Naive thymus-derived CD8-positive, alpha-beta T cell (primary cell): ENCODE results near the gene ADARB2. TPM values are rescaled to one million over a fixed set of nuclear protein-coding genes. Genes with fewer than 3 reads are reported as not detected.
A peak's percentile ranks its signal among the peaks of the same experiment; 100 is the strongest.
"Not testable (repeated sequence)": the region's sequence is repeated elsewhere in the genome, so short reads cannot be mapped to it uniquely, and the experiment has no call there.

Experiments
- ATAC-seq, 2 donors: fragments of 150-1000 bp; cut with Tn5 transposase in 1 of 2; sonication (Bioruptor Pico), chemical (Tn5 transposase) in 1 of 2; 1 replicate in 1 of 2; 2 replicates in 1 of 2; pipeline ENCODE4 v1.10.0; 2021; ENCODE audit warnings: mild to moderate bottlenecking in 2 of 2, moderate library complexity in 2 of 2
- POLR2A ChIA-PET: fragments of 350-600 bp; sonication (Branson Sonifier 250); formaldehyde crosslinking; loops from one replicate; lab custom pipeline; 2021; ENCODE audit warnings: antibody characterized with exemption; lab: Charles Lee
- DNase-seq, 10 donors: peaks; one replicate each; pipeline versions ENCODE4 v3.0.0 to v3.0.0-alpha.2; 2020 to 2022
- H3K27ac Mint-ChIP-seq, 10 donors: one replicate each; pipeline ENCODE4 v1.8.0; 2020 to 2022; ENCODE audit warnings: mild to moderate bottlenecking in 10 of 10, mixed read lengths in 10 of 10, moderate library complexity in 4 of 10, inconsistent platforms in 1 of 10
- H3K27me3 Mint-ChIP-seq, 5 donors: one replicate each; pipeline ENCODE4 v1.8.0; 2021 to 2022; ENCODE audit warnings: mixed read lengths in 5 of 5
- H3K36me3 Mint-ChIP-seq, 3 donors: one replicate each; pipeline ENCODE4 v1.8.0; 2020 to 2022; ENCODE audit warnings: mixed read lengths in 3 of 3, mild to moderate bottlenecking in 2 of 3, inconsistent platforms in 1 of 3
- H3K4me1 Mint-ChIP-seq, 4 donors: one replicate each; pipeline ENCODE4 v1.8.0; 2021 to 2022; ENCODE audit warnings: mixed read lengths in 4 of 4
- H3K4me3 Mint-ChIP-seq, 10 donors: one replicate each; pipeline ENCODE4 v1.8.0; 2020 to 2022; ENCODE audit warnings: mild to moderate bottlenecking in 10 of 10, mixed read lengths in 10 of 10, moderate library complexity in 6 of 10, inconsistent platforms in 1 of 10
- H3K9me3 Mint-ChIP-seq, 9 donors: one replicate each; pipeline ENCODE4 v1.8.0; 2020 to 2022; ENCODE audit warnings: mixed read lengths in 9 of 9, mild to moderate bottlenecking in 3 of 9, inconsistent platforms in 1 of 9, moderate library complexity in 1 of 9
- polyA plus RNA-seq, 3 donors: library from polyadenylated mRNA; unstranded; fragments of 300-500 nt; fragmentation: Illumina TruSeq; gene quantifications; one replicate each; pipeline ENCODE4 v1.2.3, GENCODE V29; 2021
- total RNA-seq, 8 experiments: library from RNA in 2 of 8; stranded (reverse) in 2 of 8; gene quantifications; one replicate each; pipeline ENCODE4 v1.2.3 and lab custom pipeline; 2021 to 2026

The ADARB2 gene
- total and polyA plus RNA-seq, 5 experiments from 2014 or later = not detected

GRCh38 chr10:1449021-1449420 is 288.3 kb downstream of the ADARB2 start:
- no peak overlapping the region for H3K4me3 Mint-ChIP-seq
- H3K27ac Mint-ChIP-seq = peak overlapping the region in 1 of 10 donors; percentile 35
- POLR2A ChIA-PET = no interaction called here
- H3K4me1 Mint-ChIP-seq = peaks cover 0 to 9% (median 2%) of the 10 kb centered on the region in 4 donors
- peaks cover 0 to 11% (median 4%) of the 10 kb centered on the region in 9 donors for H3K9me3 Mint-ChIP-seq
- ATAC-seq (no peak), DNase-seq (no peak)
- peaks cover 0 to 13% (median 0%) of the 10 kb centered on the region in 3 donors for H3K36me3 Mint-ChIP-seq
- H3K27me3 Mint-ChIP-seq = peaks cover 10 to 36% (median 34%) of the 10 kb centered on the region in 5 donors

- no peak for DNase-seq
- Mint-ChIP-seq H3K4me1 (peaks cover 0 to 5% (median 2%) of the 10 kb centered on the region in 4 donors), H3K4me3 (no peak overlapping the region), H3K27ac (no peak overlapping the region), H3K27me3 (peaks cover 8 to 34% (median 33%) of the 10 kb centered on the region in 5 donors), H3K9me3 (peaks cover 0 to 10% (median 4%) of the 10 kb centered on the region in 9 donors), H3K36me3 (peaks cover 0 to 12% (median 0%) of the 10 kb centered on the region in 3 donors)
- POLR2A ChIA-PET = no interaction called here
- ATAC-seq = no peak
These were observed 288.9 kb downstream of the ADARB2 start for GRCh38 chr10:1448252-1448930.

- Mint-ChIP-seq H3K27me3 (peaks cover 5 to 10% (median 10%) of the 10 kb centered on the region in 5 donors), H3K4me3 (no peak overlapping the region), H3K4me1 (no peaks in the 10 kb centered on the region), H3K9me3 (no peaks in the 10 kb centered on the region), H3K27ac (no peak overlapping the region), H3K36me3 (no peaks in the 10 kb centered on the region)
- no peak for DNase-seq
- POLR2A ChIA-PET = no interaction called here
- no peak for ATAC-seq
These were observed 292.5 kb downstream of the ADARB2 start for GRCh38 chr10:1444826-1445225.

GRCh38 chr10:1440897-1441296 is 296.4 kb downstream of the ADARB2 start:
- Mint-ChIP-seq H3K9me3 (no peaks in the 10 kb centered on the region), H3K36me3 (no peaks in the 10 kb centered on the region), H3K27ac (no peak overlapping the region), H3K4me3 (no peak overlapping the region), H3K27me3 (peaks cover 1 to 16% (median 5%) of the 10 kb centered on the region in 5 donors), H3K4me1 (no peaks in the 10 kb centered on the region)
- ATAC-seq (no peak), DNase-seq (no peak)
- POLR2A ChIA-PET = no interaction called here

GRCh38 chr10:1434912-1435692 is 302.2 kb downstream of the ADARB2 start:
- H3K36me3 Mint-ChIP-seq = peaks cover 0 to 3% (median 0%) of the 10 kb centered on the region in 3 donors
- no peak overlapping the region for H3K27ac Mint-ChIP-seq
- DNase-seq (no peak), ATAC-seq (no peak)
- H3K27me3 Mint-ChIP-seq = peaks cover under 1 to 18% (median 5%) of the 10 kb centered on the region in 5 donors
- POLR2A ChIA-PET = no interaction called here
- H3K4me1 Mint-ChIP-seq = no peaks in the 10 kb centered on the region
- no peak overlapping the region for H3K4me3 Mint-ChIP-seq
- peaks cover 3 to 24% (median 14%) of the 10 kb centered on the region in 9 donors for H3K9me3 Mint-ChIP-seq

GRCh38 chr10:1434202-1434601 is 303.1 kb downstream of the ADARB2 start:
- POLR2A ChIA-PET = no interaction called here
- DNase-seq (no peak), ATAC-seq (no peak)
- H3K4me1 Mint-ChIP-seq = no peaks in the 10 kb centered on the region
- peaks cover 0 to 7% (median 0%) of the 10 kb centered on the region in 3 donors for H3K36me3 Mint-ChIP-seq
- H3K4me3 Mint-ChIP-seq = no peak overlapping the region
- peaks cover 9 to 26% (median 19%) of the 10 kb centered on the region in 9 donors for H3K9me3 Mint-ChIP-seq
- H3K27me3 Mint-ChIP-seq = peaks cover 5 to 27% (median 7%) of the 10 kb centered on the region in 5 donors
- H3K27ac Mint-ChIP-seq = no peak overlapping the region

GRCh38 chr10:1432161-1432560 is 305.2 kb downstream of the ADARB2 start:
- H3K27ac Mint-ChIP-seq = no peak overlapping the region
- H3K27me3 Mint-ChIP-seq = peaks cover 4 to 16% (median 8%) of the 10 kb centered on the region in 5 donors
- H3K36me3 Mint-ChIP-seq = peaks cover 0 to 7% (median 0%) of the 10 kb centered on the region in 3 donors
- ATAC-seq (no peak), DNase-seq (no peak)
- POLR2A ChIA-PET = no interaction called here
- H3K9me3 Mint-ChIP-seq = peaks cover 9 to 26% (median 19%) of the 10 kb centered on the region in 9 donors
- no peak overlapping the region for H3K4me3 Mint-ChIP-seq
- no peaks in the 10 kb centered on the region for H3K4me1 Mint-ChIP-seq

GRCh38 chr10:1431229-1431628 is 306.1 kb downstream of the ADARB2 start:
- no peak overlapping the region for H3K27ac Mint-ChIP-seq
- H3K27me3 Mint-ChIP-seq = peaks cover 5 to 16% (median 8%) of the 10 kb centered on the region in 5 donors
- peaks cover 9 to 26% (median 19%) of the 10 kb centered on the region in 9 donors for H3K9me3 Mint-ChIP-seq
- POLR2A ChIA-PET = no interaction called here
- DNase-seq (no peak), ATAC-seq (no peak)
- H3K36me3 Mint-ChIP-seq = peaks cover 0 to 7% (median 0%) of the 10 kb centered on the region in 3 donors
- no peak overlapping the region for H3K4me3 Mint-ChIP-seq
- peaks cover 0 to 5% (median 0%) of the 10 kb centered on the region in 4 donors for H3K4me1 Mint-ChIP-seq

- H3K4me3 Mint-ChIP-seq, POLR2A ChIA-PET, DNase-seq, ATAC-seq, H3K27ac Mint-ChIP-seq, H3K36me3 Mint-ChIP-seq: not testable (repeated sequence)
- peaks cover 0 to 29% (median 7%) of the 10 kb centered on the region in 4 donors for H3K4me1 Mint-ChIP-seq
- H3K27me3 Mint-ChIP-seq = peaks cover 6 to 26% (median 14%) of the 10 kb centered on the region in 5 donors
- H3K9me3 Mint-ChIP-seq = peaks cover 9 to 26% (median 19%) of the 10 kb centered on the region in 9 donors
These were observed 309.7 kb downstream of the ADARB2 start for GRCh38 chr10:1427521-1428186.

- Mint-ChIP-seq H3K27ac (no peak overlapping the region), H3K4me3 (no peak overlapping the region), H3K4me1 (peaks cover 0 to 29% (median 7%) of the 10 kb centered on the region in 4 donors), H3K36me3 (peaks cover 0 to 7% (median 0%) of the 10 kb centered on the region in 3 donors), H3K27me3 (peaks cover 8 to 29% (median 14%) of the 10 kb centered on the region in 5 donors), H3K9me3 (peaks cover 9 to 21% (median 15%) of the 10 kb centered on the region in 9 donors)
- POLR2A ChIA-PET = no interaction called here
- no peak for ATAC-seq
- DNase-seq = no peak
These were observed 310.5 kb downstream of the ADARB2 start for GRCh38 chr10:1426786-1427185.

- H3K4me3 Mint-ChIP-seq = peak overlapping the region in 1 of 10 donors; percentile 12
- H3K9me3 Mint-ChIP-seq = peaks cover 8 to 14% (median 10%) of the 10 kb centered on the region in 9 donors
- peak overlapping the region in 2 of 10 donors; percentile 14 to 20 for H3K27ac Mint-ChIP-seq
- POLR2A ChIA-PET = no interaction called here
- peaks cover 0 to 7% (median 0%) of the 10 kb centered on the region in 3 donors for H3K36me3 Mint-ChIP-seq
- DNase-seq = no peak
- peaks cover 8 to 38% (median 19%) of the 10 kb centered on the region in 5 donors for H3K27me3 Mint-ChIP-seq
- peaks cover under 1 to 36% (median 10%) of the 10 kb centered on the region in 4 donors for H3K4me1 Mint-ChIP-seq
- no peak for ATAC-seq
These were observed 311.4 kb downstream of the ADARB2 start for GRCh38 chr10:1425879-1426278.

- H3K36me3 Mint-ChIP-seq = no peaks in the 10 kb centered on the region
- H3K4me1 Mint-ChIP-seq = peaks cover 7 to 45% (median 18%) of the 10 kb centered on the region in 4 donors
- H3K9me3 Mint-ChIP-seq = peaks cover 0 to 3% (median under 1%) of the 10 kb centered on the region in 9 donors
- no peak overlapping the region for H3K27ac Mint-ChIP-seq
- peaks cover 7 to 43% (median 21%) of the 10 kb centered on the region in 5 donors for H3K27me3 Mint-ChIP-seq
- H3K4me3 Mint-ChIP-seq = no peak overlapping the region
- POLR2A ChIA-PET = no interaction called here
- DNase-seq = no peak
- no peak for ATAC-seq
These were observed 312.7 kb downstream of the ADARB2 start for GRCh38 chr10:1424648-1425047.
